ENCODE results near the gene NT5C1A. TPM values are rescaled to one million over a fixed set of nuclear protein-coding genes. Genes with fewer than 3 reads are reported as not detected.
A peak's percentile ranks its signal among the peaks of the same experiment; 100 is the strongest.

Gene NT5C1A
- total and polyA plus RNA-seq, 12 donors: 0.17 to 7.8 (median 0.97) TPM; not detected in 1

DNA sequence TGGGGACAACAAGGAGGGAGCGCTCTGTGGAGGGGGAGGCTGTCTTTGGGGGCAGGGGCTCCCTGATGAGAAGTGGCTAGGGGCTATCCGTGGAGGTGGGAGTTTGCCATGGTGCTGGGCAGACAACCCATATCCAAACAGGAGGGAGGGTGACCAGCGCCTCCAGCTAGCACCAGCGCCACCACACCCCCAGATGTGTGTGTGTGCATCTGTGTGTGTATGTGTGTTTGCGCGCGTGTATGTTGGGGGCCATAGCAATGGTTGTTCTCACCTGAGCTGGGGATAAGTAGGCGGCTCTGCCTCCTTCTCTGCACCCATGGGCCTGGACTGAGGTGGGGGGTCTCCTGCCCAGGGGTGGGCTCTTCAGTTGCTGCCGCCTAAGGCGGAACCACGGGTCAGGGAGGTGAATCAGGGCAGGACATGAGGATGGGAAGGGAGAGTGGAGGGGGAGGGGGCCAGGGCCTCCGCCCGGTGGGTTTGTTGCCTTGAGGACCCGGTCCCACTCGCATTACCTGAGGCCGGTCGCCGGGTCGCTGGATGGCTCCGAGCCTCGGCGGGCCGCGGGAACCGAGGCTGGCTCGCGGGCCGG lies 19.0 kb upstream of the NT5C1A start:
- Histone ChIP-seq H3K9me3 (replicated peaks in 1 of 3) (no peaks in the 10 kb centered on the region), H3K36me3 (replicated peaks in 1 of 2) (no peaks in the 10 kb centered on the region), H3K27ac (no peak overlapping the region), H3K27me3 (peaks cover 35% of the 10 kb centered on the region), H3K4me3 (peak overlapping the region in 1 of 4 donors; percentile 44), H3K4me1 (replicated peaks in 1 of 2) (peaks cover 10 to 19% of the 10 kb centered on the region in 2 donors)
- WGBS, 4 donors: 13 to 36% (median 15%) methylated on average over 13 to 28 of the region's 28 CpGs
- TF ChIP-seq, protein P1, sequence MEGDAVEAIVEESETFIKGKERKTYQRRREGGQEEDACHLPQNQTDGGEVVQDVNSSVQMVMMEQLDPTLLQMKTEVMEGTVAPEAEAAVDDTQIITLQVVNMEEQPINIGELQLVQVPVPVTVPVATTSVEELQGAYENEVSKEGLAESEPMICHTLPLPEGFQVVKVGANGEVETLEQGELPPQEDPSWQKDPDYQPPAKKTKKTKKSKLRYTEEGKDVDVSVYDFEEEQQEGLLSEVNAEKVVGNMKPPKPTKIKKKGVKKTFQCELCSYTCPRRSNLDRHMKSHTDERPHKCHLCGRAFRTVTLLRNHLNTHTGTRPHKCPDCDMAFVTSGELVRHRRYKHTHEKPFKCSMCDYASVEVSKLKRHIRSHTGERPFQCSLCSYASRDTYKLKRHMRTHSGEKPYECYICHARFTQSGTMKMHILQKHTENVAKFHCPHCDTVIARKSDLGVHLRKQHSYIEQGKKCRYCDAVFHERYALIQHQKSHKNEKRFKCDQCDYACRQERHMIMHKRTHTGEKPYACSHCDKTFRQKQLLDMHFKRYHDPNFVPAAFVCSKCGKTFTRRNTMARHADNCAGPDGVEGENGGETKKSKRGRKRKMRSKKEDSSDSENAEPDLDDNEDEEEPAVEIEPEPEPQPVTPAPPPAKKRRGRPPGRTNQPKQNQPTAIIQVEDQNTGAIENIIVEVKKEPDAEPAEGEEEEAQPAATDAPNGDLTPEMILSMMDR (IDR thresholded peaks at IDR 0.05): no peak
- no peak for TF ChIP-seq POLR2A (IDR thresholded peaks at IDR 0.05)
- intact Hi-C loops (cut with DNase I): no loop called here
- DNase-seq: no peak

DNA sequence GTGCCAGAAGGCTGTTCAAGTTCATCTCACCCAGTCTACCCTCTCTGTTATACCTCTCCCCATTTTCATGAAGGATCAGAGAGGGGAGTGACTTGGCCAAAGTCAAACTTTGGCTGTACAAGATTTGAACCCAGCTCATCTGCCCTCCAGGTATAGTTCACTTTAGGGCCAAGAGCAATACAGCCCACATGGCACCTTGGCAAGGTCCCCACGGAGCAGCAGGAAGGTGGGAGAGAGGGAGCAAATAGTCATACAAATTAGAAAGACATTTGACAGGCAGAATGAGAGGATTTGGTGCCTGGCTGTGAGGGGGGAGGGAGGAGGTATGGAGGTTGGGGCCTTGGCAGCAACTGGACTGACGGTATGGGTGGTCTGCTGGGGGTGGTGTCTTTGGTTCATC lies 18.3 kb upstream of the NT5C1A start:
- intact Hi-C loops (cut with DNase I): no loop called here
- peaks cover 10 to 19% of the 10 kb centered on the region in 2 donors for H3K4me1 ChIP-seq (replicated peaks in 1 of 2)
- H3K36me3 ChIP-seq (replicated peaks in 1 of 2): no peaks in the 10 kb centered on the region
- H3K4me3 ChIP-seq: no peak overlapping the region
- no peaks in the 10 kb centered on the region for H3K9me3 ChIP-seq (replicated peaks in 1 of 3)
- DNase-seq: no peak
- TF ChIP-seq POLR2A (IDR thresholded peaks at IDR 0.05): no peak
- TF ChIP-seq, protein P1 (IDR thresholded peaks at IDR 0.05): no peak
- no peak overlapping the region for H3K27ac ChIP-seq
- H3K27me3 ChIP-seq: peaks cover 34% of the 10 kb centered on the region
- WGBS, 4 donors: 38 to 64% (median 48%) methylated on average over 2 of the region's 2 CpGs

DNA sequence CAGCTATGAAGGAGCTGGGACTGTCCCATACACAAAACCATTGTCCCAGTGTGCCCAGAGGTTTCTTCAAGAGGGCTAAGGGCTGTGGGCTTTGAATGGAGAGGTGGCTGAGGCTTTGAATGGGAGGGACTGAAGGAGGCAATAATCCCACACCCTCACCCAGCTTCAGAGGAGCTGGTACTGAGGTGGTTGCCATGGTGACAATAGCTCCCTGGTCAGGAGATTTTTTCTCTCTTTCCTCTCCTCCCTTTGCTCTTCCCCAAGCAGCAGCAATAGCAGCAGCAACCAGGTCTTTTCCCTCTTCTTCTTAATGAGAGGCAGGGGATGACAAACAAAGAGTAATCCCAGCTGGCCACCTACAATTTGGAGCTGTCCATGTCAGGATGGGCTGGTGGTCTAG lies 17.7 kb upstream of the NT5C1A start:
- intact Hi-C loops (cut with DNase I): no loop called here
- peaks cover 39% of the 10 kb centered on the region for H3K27me3 ChIP-seq

DNA sequence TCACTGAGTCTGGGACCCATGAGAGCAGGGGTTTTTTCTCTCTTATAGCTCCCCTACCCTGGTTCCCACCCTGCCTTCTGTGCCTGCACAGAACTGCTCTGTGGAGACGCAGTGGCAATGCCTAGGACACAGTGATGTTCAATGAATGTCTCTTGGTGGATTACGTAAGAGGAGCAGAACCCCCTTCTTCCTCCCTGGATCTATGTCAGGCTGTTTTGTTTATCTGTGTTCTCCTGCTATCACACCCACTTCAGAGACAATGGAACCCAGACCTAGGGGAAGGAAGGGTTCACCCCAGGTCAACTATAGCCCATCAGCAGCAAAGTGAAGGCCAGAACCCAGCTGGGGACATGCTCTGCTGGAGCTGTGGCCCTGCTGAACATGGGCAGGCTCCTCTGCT lies 17.3 kb upstream of the NT5C1A start:
- no peaks in the 10 kb centered on the region for H3K36me3 ChIP-seq (replicated peaks in 1 of 2)
- H3K4me1 ChIP-seq (replicated peaks in 1 of 2): peaks cover 10 to 19% of the 10 kb centered on the region in 2 donors
- TF ChIP-seq POLR2A (IDR thresholded peaks at IDR 0.05): no peak
- TF ChIP-seq, protein P1 (IDR thresholded peaks at IDR 0.05): no peak
- intact Hi-C loops (cut with DNase I): no loop called here
- H3K27me3 ChIP-seq: peaks cover 42% of the 10 kb centered on the region
- no peak overlapping the region for H3K27ac ChIP-seq
- WGBS, 4 donors: 73 to 82% (median 79%) methylated on average over 2 of the region's 2 CpGs
- no peaks in the 10 kb centered on the region for H3K9me3 ChIP-seq (replicated peaks in 1 of 3)
- no peak for DNase-seq
- H3K4me3 ChIP-seq: no peak overlapping the region

More for the DNA sequence above, 17.7 kb upstream of the NT5C1A start:
- Histone ChIP-seq H3K4me1 (replicated peaks in 1 of 2) (peaks cover 10 to 19% of the 10 kb centered on the region in 2 donors), H3K27ac (no peak overlapping the region), H3K9me3 (replicated peaks in 1 of 3) (no peaks in the 10 kb centered on the region), H3K4me3 (no peak overlapping the region), H3K36me3 (replicated peaks in 1 of 2) (no peaks in the 10 kb centered on the region)
- no peak for DNase-seq
- no peak for TF ChIP-seq POLR2A (IDR thresholded peaks at IDR 0.05)
- TF ChIP-seq, protein P1 (IDR thresholded peaks at IDR 0.05): no peak
